GM23338 (cell line): ENCODE measurements around the gene JCHAIN. TPM values are rescaled to one million over a fixed set of nuclear protein-coding genes. Genes with fewer than 3 reads are reported as not detected.

Experiments used
- ATAC-seq: fragments of 200-7000 bp; cut with Tn5 transposase; 3 replicates; pipeline ENCODE4 v1.9.1; 2020
- DNase-seq: peaks from one replicate; pipeline ENCODE4 v3.0.0-alpha.2; 2015; ENCODE audit warnings: low spot score
- H2AFZ ChIP-seq: fragments of 200-600 bp; sonication (generic); 2 replicates; pipeline ENCODE4 v1.8.0; 2016; ENCODE audit warnings: antibody characterized with exemption, mild to moderate bottlenecking, moderate library complexity
- H3F3A ChIP-seq: fragments of 200-600 bp; sonication (generic); replicated peaks from 2 replicates; pipeline ENCODE4 v1.8.0; 2017; ENCODE audit warnings: antibody characterized with exemption, mixed run types, low read depth
- H3K27ac ChIP-seq: fragments of 200-600 bp; sonication (generic); 2 replicates; pipeline ENCODE4 v1.6.1; 2016; ENCODE audit warnings: low read depth
- H3K27me3 ChIP-seq: fragments of 200-600 bp; sonication (generic); 2 replicates; pipeline ENCODE4 v1.8.0; 2016; ENCODE audit warnings: mild to moderate bottlenecking, mixed run types, moderate library complexity; ENCODE audit not compliant: insufficient read depth
- H3K36me3 ChIP-seq: fragments of 200-600 bp; sonication (generic); 2 replicates; pipeline ENCODE4 v1.8.0; 2016; ENCODE audit warnings: mild to moderate bottlenecking; ENCODE audit not compliant: insufficient read depth
- H3K4me1 ChIP-seq: fragments of 200-600 bp; sonication (generic); 2 replicates; pipeline ENCODE4 v1.8.0; 2016; ENCODE audit warnings: mild to moderate bottlenecking, moderate library complexity; ENCODE audit not compliant: insufficient read depth
- H3K4me2 ChIP-seq: fragments of 200-600 bp; sonication (generic); 2 replicates; pipeline ENCODE4 v1.7.1; 2017; ENCODE audit warnings: mixed run types
- H3K4me3 ChIP-seq: fragments of 200-600 bp; sonication (generic); 2 replicates; pipeline ENCODE4 v1.6.1; 2016; ENCODE audit warnings: mixed run types
- H3K79me2 ChIP-seq: fragments of 200-600 bp; sonication (generic); replicated peaks from 2 replicates; pipeline ENCODE4 v1.8.0; 2017; ENCODE audit warnings: mild to moderate bottlenecking; ENCODE audit not compliant: insufficient read depth
- H3K9me2 ChIP-seq: fragments of 200-600 bp; sonication (generic); 2 replicates; pipeline ENCODE4 v1.8.0; 2017; ENCODE audit not compliant: insufficient read depth
- H4K20me1 ChIP-seq: fragments of 200-600 bp; sonication (generic); replicated peaks from 2 replicates; pipeline ENCODE4 v1.8.0; 2017; ENCODE audit warnings: mild to moderate bottlenecking; ENCODE audit not compliant: insufficient read depth
- H3K27ac Mint-ChIP-seq: 2 replicates; pipeline ENCODE4 v1.8.0; 2020; ENCODE audit warnings: inconsistent platforms, mild to moderate bottlenecking, moderate library complexity, mixed read lengths
- H3K27me3 Mint-ChIP-seq: 3 replicates; pipeline ENCODE4 v1.8.0; 2022; ENCODE audit warnings: low read depth, mild to moderate bottlenecking, moderate library complexity, mixed read lengths, inconsistent platforms; ENCODE audit not compliant: insufficient read depth, poor library complexity
- H3K36me3 Mint-ChIP-seq: 3 replicates; pipeline ENCODE4 v1.8.0; 2021; ENCODE audit warnings: low read depth, mild to moderate bottlenecking, inconsistent platforms, moderate library complexity, mixed read lengths
- H3K4me1 Mint-ChIP-seq: 3 replicates; pipeline ENCODE4 v1.8.0; 2020; ENCODE audit warnings: mild to moderate bottlenecking, inconsistent platforms, mixed read lengths
- H3K4me3 Mint-ChIP-seq: 3 replicates; pipeline ENCODE4 v1.8.0; 2021; ENCODE audit warnings: moderate library complexity, mild to moderate bottlenecking, inconsistent platforms, mixed read lengths
- H3K9me3 Mint-ChIP-seq: 3 replicates; pipeline ENCODE4 v1.8.0; 2020; ENCODE audit warnings: moderate library complexity, mild to moderate bottlenecking, inconsistent platforms, mixed read lengths
- CREB1 ChIP-seq: fragments of 250-450 bp; sonication (Bioruptor Pico); IDR thresholded peaks from 2 replicates; pipeline ENCODE4 v1.5.0; 2020; ENCODE audit warnings: low read depth, mild to moderate bottlenecking, moderate library complexity
- EZH2 ChIP-seq: fragments of 200-600 bp; sonication (generic); IDR thresholded peaks from one replicate; pipeline ENCODE4 v1.8.0; 2017; ENCODE audit warnings: antibody characterized with exemption, mild to moderate bottlenecking, low read depth; ENCODE audit not compliant: unreplicated experiment
- EZH2phosphoT487 ChIP-seq: fragments of 200-600 bp; sonication (generic); IDR thresholded peaks from one replicate; pipeline ENCODE4 v1.8.1; 2018; ENCODE audit warnings: antibody characterized with exemption; ENCODE audit not compliant: unreplicated experiment
- NANOG ChIP-seq: IDR thresholded peaks from 2 replicates; pipeline ENCODE4 v1.6.1; 2016; ENCODE audit warnings: antibody characterized with exemption, borderline replicate concordance
- POLR2AphosphoS5 ChIP-seq: IDR thresholded peaks from 2 replicates; pipeline ENCODE4 v1.6.1; 2016; ENCODE audit warnings: antibody characterized with exemption, low read depth
- REST ChIP-seq: IDR thresholded peaks from one replicate; pipeline ENCODE4 v1.6.1; 2018; ENCODE audit warnings: antibody characterized with exemption; ENCODE audit not compliant: unreplicated experiment
- STAT1 ChIP-seq: IDR thresholded peaks from one replicate; pipeline ENCODE4 v1.6.1; 2016; ENCODE audit warnings: antibody characterized with exemption; ENCODE audit not compliant: unreplicated experiment
- ZNF114 ChIP-seq: fragments of 250-450 bp; sonication (Bioruptor Pico); IDR thresholded peaks from 2 replicates; pipeline ENCODE4 v1.5.0; 2020; ENCODE audit warnings: mild to moderate bottlenecking, moderate library complexity
- ZNF331 ChIP-seq: fragments of 250-450 bp; sonication (Bioruptor Pico); IDR thresholded peaks from 2 replicates; pipeline ENCODE4 v1.5.0; 2020; ENCODE audit warnings: low read depth, mild to moderate bottlenecking, moderate library complexity
- ZNF462 ChIP-seq: fragments of 250-450 bp; sonication (Bioruptor Pico); IDR thresholded peaks from 2 replicates; pipeline ENCODE4 v1.5.0; 2020; ENCODE audit warnings: mild to moderate bottlenecking, moderate library complexity
- polyA plus RNA-seq: library from polyadenylated mRNA; unstranded; fragments of >200 nt; fragmentation: Nextera tagmentation; extraction: Ambion mirVana; gene quantifications from 2 replicates; pipeline ENCODE4 v1.2.1, GENCODE V29; 2016
- total RNA-seq: library from RNA; depleted of rRNA; stranded (reverse); fragments of >200 nt; shearing (Covaris generic); gene quantifications from 2 replicates; pipeline ENCODE4 v1.2.3, GENCODE V29; 2014
- TF ChIP-seq, protein P1 (sequence below), 2 experiments: fragments of 200-600 bp in 1 of 2; sonication (generic) in 1 of 2; conservative IDR thresholded peaks; 2 replicates each; pipeline versions ENCODE4 v1.5.1 to v1.6.1; 2016 to 2017; ENCODE audit warnings: antibody characterized with exemption in 2 of 2, low read depth in 2 of 2, mild to moderate bottlenecking in 2 of 2, moderate library complexity in 1 of 2
- TF ChIP-seq, protein P2 (sequence below): IDR thresholded peaks from 2 replicates; pipeline ENCODE4 v1.6.1; 2016; ENCODE audit warnings: antibody characterized with exemption

JCHAIN gene
- total and polyA plus RNA-seq, 2 experiments from 2014 or later: 0.23 TPM; not detected in 1

DNA sequence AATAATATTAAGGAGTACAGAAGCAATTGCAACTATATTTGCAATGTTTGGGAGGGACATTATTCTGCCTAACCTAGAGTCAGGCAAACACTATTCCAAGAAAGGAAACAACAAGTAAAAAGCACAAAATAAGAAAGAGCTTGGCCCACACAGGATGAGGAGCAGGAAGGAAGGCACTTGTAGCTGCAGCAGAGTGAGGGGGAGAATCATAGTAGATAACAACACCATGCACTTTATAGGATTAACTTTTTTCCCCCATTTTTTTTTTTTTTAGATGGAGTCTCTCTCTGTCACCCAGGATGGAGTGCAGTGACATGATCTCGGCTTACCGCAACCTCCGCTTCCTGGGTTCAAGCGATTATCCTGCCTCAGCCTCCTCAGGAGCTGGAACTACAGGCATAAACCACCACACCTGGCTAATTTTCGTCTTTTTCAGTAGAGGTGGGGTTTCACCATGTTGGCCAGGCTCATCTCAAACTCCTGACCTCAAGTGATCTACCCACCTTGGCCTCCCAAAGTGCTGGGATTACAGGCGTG lies 10.3 kb upstream of the JCHAIN start:
- Mint-ChIP-seq H3K9me3 (no peaks in the 10 kb centered on the region), H3K4me1 (no peaks in the 10 kb centered on the region), H3K36me3 (no peaks in the 10 kb centered on the region), H3K27me3 (no peaks in the 10 kb centered on the region), H3K27ac (no peak overlapping the region), H3K4me3 (no peak overlapping the region)
- Histone ChIP-seq H3K4me1 (no peaks in the 10 kb centered on the region), H3K79me2 (no peaks in the 10 kb centered on the region), H3K9me2 (no peaks in the 10 kb centered on the region), H3K4me3 (no peak overlapping the region), H3K36me3 (no peaks in the 10 kb centered on the region), H3F3A (no peaks in the 10 kb centered on the region), H2AFZ (no peak overlapping the region), H3K27ac (no peak overlapping the region), H3K27me3 (no peaks in the 10 kb centered on the region), H4K20me1 (no peaks in the 10 kb centered on the region), H3K4me2 (no peak overlapping the region)
- TF ChIP-seq ZNF114 (CRISPR knock-in tag) (no peak), CREB1 (CRISPR knock-in tag) (no peak), STAT1 (no peak), ZNF331 (CRISPR knock-in tag) (no peak), NANOG (no peak), EZH2 (no peak), POLR2AphosphoS5 (no peak), REST (no peak), ZNF462 (CRISPR knock-in tag) (no peak), EZH2phosphoT487 (no peak)
- TF ChIP-seq, protein P1, sequence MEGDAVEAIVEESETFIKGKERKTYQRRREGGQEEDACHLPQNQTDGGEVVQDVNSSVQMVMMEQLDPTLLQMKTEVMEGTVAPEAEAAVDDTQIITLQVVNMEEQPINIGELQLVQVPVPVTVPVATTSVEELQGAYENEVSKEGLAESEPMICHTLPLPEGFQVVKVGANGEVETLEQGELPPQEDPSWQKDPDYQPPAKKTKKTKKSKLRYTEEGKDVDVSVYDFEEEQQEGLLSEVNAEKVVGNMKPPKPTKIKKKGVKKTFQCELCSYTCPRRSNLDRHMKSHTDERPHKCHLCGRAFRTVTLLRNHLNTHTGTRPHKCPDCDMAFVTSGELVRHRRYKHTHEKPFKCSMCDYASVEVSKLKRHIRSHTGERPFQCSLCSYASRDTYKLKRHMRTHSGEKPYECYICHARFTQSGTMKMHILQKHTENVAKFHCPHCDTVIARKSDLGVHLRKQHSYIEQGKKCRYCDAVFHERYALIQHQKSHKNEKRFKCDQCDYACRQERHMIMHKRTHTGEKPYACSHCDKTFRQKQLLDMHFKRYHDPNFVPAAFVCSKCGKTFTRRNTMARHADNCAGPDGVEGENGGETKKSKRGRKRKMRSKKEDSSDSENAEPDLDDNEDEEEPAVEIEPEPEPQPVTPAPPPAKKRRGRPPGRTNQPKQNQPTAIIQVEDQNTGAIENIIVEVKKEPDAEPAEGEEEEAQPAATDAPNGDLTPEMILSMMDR (conservative IDR thresholded peaks at IDR 0.05; ENCODE audit: low read depth in 2 of 2): no peak
- TF ChIP-seq, protein P2, sequence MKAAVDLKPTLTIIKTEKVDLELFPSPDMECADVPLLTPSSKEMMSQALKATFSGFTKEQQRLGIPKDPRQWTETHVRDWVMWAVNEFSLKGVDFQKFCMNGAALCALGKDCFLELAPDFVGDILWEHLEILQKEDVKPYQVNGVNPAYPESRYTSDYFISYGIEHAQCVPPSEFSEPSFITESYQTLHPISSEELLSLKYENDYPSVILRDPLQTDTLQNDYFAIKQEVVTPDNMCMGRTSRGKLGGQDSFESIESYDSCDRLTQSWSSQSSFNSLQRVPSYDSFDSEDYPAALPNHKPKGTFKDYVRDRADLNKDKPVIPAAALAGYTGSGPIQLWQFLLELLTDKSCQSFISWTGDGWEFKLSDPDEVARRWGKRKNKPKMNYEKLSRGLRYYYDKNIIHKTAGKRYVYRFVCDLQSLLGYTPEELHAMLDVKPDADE: no peak
- no peak for DNase-seq
- ATAC-seq: no peak
